ENCODE data around the gene GPR78. TPM values are rescaled to one million over a fixed set of nuclear protein-coding genes. Genes with fewer than 3 reads are reported as not detected.
A peak's percentile ranks its signal among the peaks of the same experiment; 100 is the strongest.

Gene GPR78
- total and polyA plus RNA-seq, 2 of the 13 experiments (the other 11 are each of a cell fraction or from before 2014, with no cell fraction given), result 0.01 to 0.07 TPM

- TF ChIP-seq ZNF703 (CRISPR knock-in tag; IDR thresholded peaks at IDR 0.05; ENCODE audit: borderline replicate concordance) (no peak), SRSF9 (IDR thresholded peaks at IDR 0.05; ENCODE audit: borderline replicate concordance, insufficient read depth, low read depth, low read length, poor library complexity, severe bottlenecking) (no peak), NR2F6 (IDR thresholded peaks at IDR 0.05) (no peak), NR2F6 (CRISPR knock-in tag; IDR thresholded peaks at IDR 0.05) (no peak), ARID2 (CRISPR knock-in tag; IDR thresholded peaks at IDR 0.05; ENCODE audit: borderline replicate concordance) (no peak), ZNF225 (CRISPR knock-in tag; IDR thresholded peaks at IDR 0.05) (no peak), POGZ (CRISPR knock-in tag; IDR thresholded peaks at IDR 0.05) (no peak), TFAP4 (IDR thresholded peaks at IDR 0.05; ENCODE audit: borderline replicate concordance, low read depth) (no peak), ZNF605 (CRISPR knock-in tag; IDR thresholded peaks at IDR 0.05) (no peak), ETV6 (CRISPR knock-in tag; conservative IDR thresholded peaks at IDR 0.05) (0 out of 2 replicates have a peak, but pooled peaks have one; percentile 82), ZNF792 (CRISPR knock-in tag; IDR thresholded peaks at IDR 0.05) (peak; percentile 80; the same call in 1 of the 2 replicates), NFYB (CRISPR knock-in tag; IDR thresholded peaks at IDR 0.05) (no peak), ZNF484 (CRISPR knock-in tag; IDR thresholded peaks at IDR 0.05; ENCODE audit: borderline replicate concordance, low read depth) (no peak; the same call in 1 of the 2 replicates), GRHL1 (CRISPR knock-in tag; conservative IDR thresholded peaks at IDR 0.05) (no peak), ZNF670 (CRISPR knock-in tag; IDR thresholded peaks at IDR 0.05; ENCODE audit: borderline replicate concordance) (no peak), ZBTB7B (CRISPR knock-in tag; IDR thresholded peaks at IDR 0.05) (peak; percentile 50; the same call in 1 of the 2 replicates), MED1 (CRISPR knock-in tag; IDR thresholded peaks at IDR 0.05) (peak; percentile 45; the same call in 1 of the 2 replicates), ZNF274 (CRISPR knock-in tag; IDR thresholded peaks at IDR 0.05) (0 out of 2 replicates have a peak, but pooled peaks have one; percentile 45), TBP (CRISPR knock-in tag; IDR thresholded peaks at IDR 0.05) (no peak), ZNF20 (CRISPR knock-in tag; IDR thresholded peaks at IDR 0.05) (no peak), ZNF552 (CRISPR knock-in tag; IDR thresholded peaks at IDR 0.05; ENCODE audit: borderline replicate concordance) (no peak), ZFP41 (CRISPR knock-in tag; IDR thresholded peaks at IDR 0.05; ENCODE audit: borderline replicate concordance) (no peak), ELF3 (CRISPR knock-in tag; IDR thresholded peaks at IDR 0.05) (peak; percentile 16; the same call in 1 of the 2 replicates), JARID2 (CRISPR knock-in tag; IDR thresholded peaks at IDR 0.05; ENCODE audit: insufficient replicate concordance) (peak; percentile 53), DNMT1 (CRISPR knock-in tag; IDR thresholded peaks at IDR 0.05) (no peak), CCDC6 (CRISPR knock-in tag; IDR thresholded peaks at IDR 0.05) (peak; percentile 51; the same call in 1 of the 2 replicates), E2F2 (CRISPR knock-in tag; IDR thresholded peaks at IDR 0.05; ENCODE audit: borderline replicate concordance) (no peak), SP2 (CRISPR knock-in tag; IDR thresholded peaks at IDR 0.05) (no peak), REPIN1 (CRISPR knock-in tag; IDR thresholded peaks at IDR 0.05; ENCODE audit: borderline replicate concordance, low read depth) (no peak)
These were observed at the start of gene GPR78 (continued) for GRCh38 chr4:8580321-8581093.
